Measurements from ENCODE around the gene STK17A. TPM values are rescaled to one million over a fixed set of nuclear protein-coding genes. Genes with fewer than 3 reads are reported as not detected.
"Not testable (repeated sequence)": the region's sequence is repeated elsewhere in the genome, so short reads cannot be mapped to it uniquely, and the experiment has no call there.

The STK17A gene
- total RNA-seq, 1 experiment from 2014 or later = 4.5 TPM

- Histone ChIP-seq H3K27ac (no peak overlapping the region), H3K27me3 (no peaks in the 10 kb centered on the region), H3K36me3 (peaks cover 10% of the 10 kb centered on the region), H3K9me3 (replicated peaks) (no peaks in the 10 kb centered on the region), H3K4me1 (0 out of 2 replicates have a peak, but pooled peaks cover 2% of the 10 kb centered on the region), H3K4me3 (no peak overlapping the region)
- no peak for DNase-seq
Observed at GRCh38 chr7:43660141-43660540, 77.2 kb downstream of the STK17A start.

GRCh38 chr7:43664681-43665080 is 81.8 kb downstream of the STK17A start:
- H3K27me3 ChIP-seq = no peaks in the 10 kb centered on the region
- DNase-seq = no peak
- no peaks in the 10 kb centered on the region for H3K4me1 ChIP-seq
- no peaks in the 10 kb centered on the region for H3K9me3 ChIP-seq (replicated peaks)
- H3K36me3 ChIP-seq = no peaks in the 10 kb centered on the region
- H3K4me3 ChIP-seq = no peak overlapping the region
- H3K27ac ChIP-seq = no peak overlapping the region

GRCh38 chr7:43666938-43667337 is 84.0 kb downstream of the STK17A start:
- DNase-seq = no peak
- Histone ChIP-seq H3K27me3 (no peaks in the 10 kb centered on the region), H3K36me3 (0 out of 2 replicates have a peak, but pooled peaks cover 2% of the 10 kb centered on the region), H3K9me3 (replicated peaks) (no peaks in the 10 kb centered on the region; the same call in 1 of the 2 replicates), H3K27ac (no peak overlapping the region), H3K4me1 (no peaks in the 10 kb centered on the region), H3K4me3 (no peak overlapping the region)

DNA sequence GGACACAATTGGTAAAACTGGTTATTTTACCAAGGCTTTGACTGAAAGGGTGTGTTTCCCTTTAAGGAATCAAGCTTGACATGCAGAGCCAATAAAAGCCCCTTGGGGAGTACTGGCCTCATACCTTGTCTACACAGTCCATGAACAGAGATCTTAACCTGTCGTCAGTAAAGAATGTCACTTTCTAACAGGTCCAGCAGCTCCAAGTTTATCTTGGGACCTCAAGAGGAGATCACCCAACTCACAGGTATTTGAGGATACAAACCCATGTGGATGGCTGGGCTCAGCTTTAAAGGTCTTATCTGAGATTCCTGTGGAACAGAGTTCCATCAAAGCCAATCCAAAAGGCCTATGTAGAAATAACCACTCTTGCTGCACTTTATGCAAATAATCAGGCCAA is 85.1 kb downstream of the STK17A start:
- no peaks in the 10 kb centered on the region; the same call in 1 of the 2 replicates for H3K9me3 ChIP-seq (replicated peaks)
- no peak for DNase-seq
- H3K4me1 ChIP-seq = no peaks in the 10 kb centered on the region
- H3K27ac ChIP-seq = no peak overlapping the region
- H3K4me3 ChIP-seq = no peak overlapping the region
- H3K36me3 ChIP-seq = 0 out of 2 replicates have a peak, but pooled peaks cover 2% of the 10 kb centered on the region
- no peaks in the 10 kb centered on the region for H3K27me3 ChIP-seq

DNA sequence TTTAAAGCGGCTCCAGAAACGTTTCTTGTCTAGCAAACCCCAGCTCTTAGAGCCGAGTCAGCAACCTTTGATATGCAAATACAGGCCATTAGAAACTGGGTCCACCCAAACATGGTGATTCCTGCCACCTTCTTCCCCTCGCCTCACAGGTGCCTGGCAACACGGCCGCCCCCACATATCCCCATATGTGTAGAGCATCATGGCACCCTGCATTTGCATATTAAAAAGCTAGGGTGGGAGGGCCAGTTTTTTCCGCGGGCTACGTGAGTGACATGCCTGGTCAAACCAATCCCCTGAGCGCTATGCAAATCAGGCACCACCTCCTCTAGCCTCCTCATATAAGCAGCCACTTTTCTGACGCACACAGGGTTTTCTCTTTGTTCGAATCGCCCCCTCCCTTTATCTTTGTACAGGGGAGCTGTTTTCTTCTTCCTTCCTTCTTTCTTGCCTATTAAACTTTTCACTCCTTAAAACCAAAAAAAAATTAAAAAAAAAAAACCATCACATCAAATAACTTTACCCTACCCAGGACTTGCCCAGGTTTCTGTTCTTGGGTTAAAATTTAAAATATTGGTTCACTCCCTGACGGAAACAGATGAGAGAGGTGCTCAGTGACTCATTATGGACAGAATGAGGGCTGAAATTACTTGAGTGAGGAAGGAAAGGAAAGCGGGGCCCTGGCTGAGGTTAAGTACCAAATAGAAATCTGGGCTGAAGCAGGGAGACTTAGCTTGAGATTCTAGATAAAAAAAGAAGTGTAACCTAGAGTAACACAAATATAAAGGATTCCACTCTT is 86.6 kb downstream of the STK17A start:
- H3K4me1 ChIP-seq = no peaks in the 10 kb centered on the region
- DNase-seq = no peak
- no peak overlapping the region for H3K4me3 ChIP-seq
- no peaks in the 10 kb centered on the region; the same call in none of the 2 replicates for H3K9me3 ChIP-seq (replicated peaks)
- no peak overlapping the region for H3K27ac ChIP-seq
- no peaks in the 10 kb centered on the region for H3K27me3 ChIP-seq
- H3K36me3 ChIP-seq = 0 out of 2 replicates have a peak, but pooled peaks cover 2% of the 10 kb centered on the region

DNA sequence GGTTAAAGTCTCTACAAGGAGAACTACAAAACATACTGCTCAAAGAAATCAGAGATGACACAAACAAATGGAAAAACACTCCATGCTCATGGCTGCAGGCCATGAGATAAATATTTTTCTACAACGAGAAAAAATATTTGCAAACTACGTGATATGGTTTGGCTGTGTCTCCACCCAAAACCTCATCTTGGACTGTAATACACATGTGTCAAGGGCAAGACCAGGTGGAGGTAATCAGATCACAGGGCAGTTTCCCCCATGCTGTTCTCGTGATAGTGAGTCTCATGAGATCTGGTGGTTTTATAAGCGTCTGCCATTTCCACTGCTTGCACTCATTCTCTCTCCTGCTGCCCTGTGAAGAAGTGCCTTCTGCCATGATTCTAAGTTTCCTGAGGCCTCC is 88.6 kb downstream of the STK17A start:
- H3K27me3 ChIP-seq = no peaks in the 10 kb centered on the region
- H3K27ac ChIP-seq = no peak overlapping the region
- no peaks in the 10 kb centered on the region for H3K4me1 ChIP-seq
- no peaks in the 10 kb centered on the region; the same call in none of the 2 replicates for H3K9me3 ChIP-seq (replicated peaks)
- DNase-seq = no peak
- no peak overlapping the region for H3K4me3 ChIP-seq
- 0 out of 2 replicates have a peak, but pooled peaks cover 2% of the 10 kb centered on the region for H3K36me3 ChIP-seq

DNA sequence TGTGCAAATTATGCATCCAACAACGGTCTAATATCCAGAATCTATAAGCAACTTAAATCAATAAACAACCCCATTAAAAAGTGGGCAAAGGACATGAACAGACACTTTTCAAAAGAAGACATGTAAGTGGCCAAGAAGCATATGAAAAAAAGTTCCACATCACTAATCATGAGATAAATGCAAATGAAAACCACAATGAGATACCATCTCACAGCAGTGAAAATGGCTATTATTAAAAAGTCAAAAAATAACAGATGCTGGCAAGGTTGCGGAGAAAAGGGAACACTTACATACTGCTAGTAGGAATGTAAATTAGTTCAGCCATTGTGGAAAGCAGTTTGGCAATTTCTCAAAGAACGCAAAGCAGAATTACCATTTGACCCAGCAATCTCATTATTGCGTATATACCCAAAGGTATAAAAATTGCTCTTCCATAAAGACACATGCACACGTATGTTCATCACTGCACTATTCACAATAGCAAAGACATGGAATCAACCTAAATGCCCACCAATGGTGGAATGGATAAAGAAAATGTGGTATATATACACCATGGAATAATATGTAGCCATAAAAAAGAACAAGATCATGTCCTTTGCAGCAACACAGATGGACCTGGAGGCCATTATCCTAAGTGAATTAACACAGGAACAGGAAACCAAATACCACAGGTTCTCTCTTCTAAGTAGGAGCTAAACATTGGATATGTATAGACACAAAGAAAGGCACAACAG is 90.5 kb downstream of the STK17A start:
- not testable (repeated sequence) for H3K4me1 ChIP-seq; H3K27me3 ChIP-seq; H3K9me3 ChIP-seq (replicated peaks); H3K36me3 ChIP-seq; DNase-seq; H3K4me3 ChIP-seq; H3K27ac ChIP-seq

DNA sequence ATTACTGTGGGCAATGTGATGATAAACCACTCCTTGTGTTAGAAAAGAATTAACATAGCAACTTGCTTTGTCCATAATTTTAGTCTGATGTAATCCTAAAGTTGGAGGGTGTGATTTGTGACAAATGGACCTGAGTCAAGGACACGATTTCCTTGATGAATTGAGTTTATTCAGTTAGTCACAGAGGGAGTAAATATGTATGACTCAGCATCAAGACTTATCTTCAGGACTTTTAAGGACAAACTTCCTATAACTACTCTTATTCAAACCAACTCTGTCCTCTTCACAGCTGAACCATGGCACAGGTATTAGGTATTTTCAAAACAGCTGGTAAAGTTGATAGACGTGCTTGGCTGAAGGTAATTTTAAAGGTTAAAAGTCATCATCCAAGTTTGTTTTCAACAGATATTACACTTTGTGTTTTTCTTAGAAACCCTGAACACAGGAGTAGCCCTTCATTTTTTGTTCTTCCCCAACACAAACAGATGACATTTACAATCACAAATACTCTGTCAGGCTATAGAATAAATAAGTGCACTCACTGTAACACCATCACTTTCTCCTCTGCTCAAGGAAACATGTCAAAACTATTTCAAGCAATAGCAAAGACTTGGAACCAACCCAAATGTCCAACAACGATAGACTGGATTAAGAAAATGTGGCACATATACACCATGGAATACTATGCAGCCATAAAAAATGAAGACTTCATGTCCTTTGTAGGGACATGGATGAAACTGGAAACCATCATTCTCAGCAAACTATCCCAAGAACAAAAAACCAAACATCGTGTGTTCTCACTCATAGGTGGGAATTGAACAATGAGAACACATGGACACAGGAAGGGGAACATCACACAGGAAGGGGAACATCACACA is 91.9 kb downstream of the STK17A start:
- H3K27ac ChIP-seq = no peak overlapping the region
- H3K27me3 ChIP-seq = no peaks in the 10 kb centered on the region
- 0 out of 2 replicates have a peak, but pooled peaks cover 2% of the 10 kb centered on the region for H3K36me3 ChIP-seq
- no peak for DNase-seq
- no peaks in the 10 kb centered on the region for H3K4me1 ChIP-seq
- no peak overlapping the region for H3K4me3 ChIP-seq
- H3K9me3 ChIP-seq (replicated peaks) = no peaks in the 10 kb centered on the region; the same call in none of the 2 replicates

Other genes with a start within 250 kb of the STK17A start
- gene COA1, start 146.4 kb downstream of the STK17A start, total RNA-seq (2014; rRNA removed; shearing (Covaris generic)) = 132 and 134 TPM in 2 replicates
- gene BLVRA, start 175.6 kb downstream of the STK17A start, total RNA-seq (2014; rRNA removed; shearing (Covaris generic)) = 42.0 and 42.8 TPM in 2 replicates

All from SJCRH30 (cell line).